LNCaP clone FGC (cell line): ENCODE measurements around the gene PFKP.

ENCODE experiments used
- DNase-seq: peaks from one replicate; pipeline ENCODE4 v3.0.0-alpha.2; 2011; ENCODE audit warnings: low read depth
- H3K4me3 ChIP-seq: 2 replicates; pipeline ENCODE4 v1.5.1; 2011; ENCODE audit warnings: mild to moderate bottlenecking, low read depth, low read length, control low read depth
- CTCF ChIP-seq: IDR thresholded peaks from 2 replicates; pipeline ENCODE4 v1.5.1; 2012; ENCODE audit warnings: mild to moderate bottlenecking; ENCODE audit not compliant: control insufficient read depth, insufficient read depth; ENCODE audit errors: extremely low read depth

Gene PFKP

GRCh38 chr10:3108033-3108432 lies 40.7 kb downstream of the PFKP start:
- TF ChIP-seq CTCF: no peak
- DNase-seq: no peak
- no peak overlapping the region for H3K4me3 ChIP-seq

- no peak for TF ChIP-seq CTCF
- no peak overlapping the region for H3K4me3 ChIP-seq
- DNase-seq: no peak
Observed at GRCh38 chr10:3108575-3109105, 41.3 kb downstream of the PFKP start.

- TF ChIP-seq CTCF: no peak
- H3K4me3 ChIP-seq: no peak overlapping the region
- DNase-seq: no peak
Observed at GRCh38 chr10:3109196-3109595, 41.8 kb downstream of the PFKP start.

- no peak overlapping the region for H3K4me3 ChIP-seq
- TF ChIP-seq CTCF: no peak
- DNase-seq: no peak
Observed at GRCh38 chr10:3109633-3110032, 42.3 kb downstream of the PFKP start.

GRCh38 chr10:3110782-3111620 lies 43.7 kb downstream of the PFKP start:
- no peak for DNase-seq
- no peak overlapping the region for H3K4me3 ChIP-seq
- no peak for TF ChIP-seq CTCF

GRCh38 chr10:3111621-3112163 lies 44.3 kb downstream of the PFKP start:
- no peak for DNase-seq
- H3K4me3 ChIP-seq: no peak overlapping the region
- TF ChIP-seq CTCF: no peak

GRCh38 chr10:3113343-3113720 lies 46.0 kb downstream of the PFKP start:
- H3K4me3 ChIP-seq: no peak overlapping the region
- no peak for TF ChIP-seq CTCF
- DNase-seq: no peak
